ENCODE results near the gene BACE1. TPM values are rescaled to one million over a fixed set of nuclear protein-coding genes. Genes with fewer than 3 reads are reported as not detected.

Gene BACE1
- total and polyA plus RNA-seq, 2 of the 13 experiments (the other 11 are each of a cell fraction or from before 2014, with no cell fraction given): 7.5 to 17.9 TPM

DNA sequence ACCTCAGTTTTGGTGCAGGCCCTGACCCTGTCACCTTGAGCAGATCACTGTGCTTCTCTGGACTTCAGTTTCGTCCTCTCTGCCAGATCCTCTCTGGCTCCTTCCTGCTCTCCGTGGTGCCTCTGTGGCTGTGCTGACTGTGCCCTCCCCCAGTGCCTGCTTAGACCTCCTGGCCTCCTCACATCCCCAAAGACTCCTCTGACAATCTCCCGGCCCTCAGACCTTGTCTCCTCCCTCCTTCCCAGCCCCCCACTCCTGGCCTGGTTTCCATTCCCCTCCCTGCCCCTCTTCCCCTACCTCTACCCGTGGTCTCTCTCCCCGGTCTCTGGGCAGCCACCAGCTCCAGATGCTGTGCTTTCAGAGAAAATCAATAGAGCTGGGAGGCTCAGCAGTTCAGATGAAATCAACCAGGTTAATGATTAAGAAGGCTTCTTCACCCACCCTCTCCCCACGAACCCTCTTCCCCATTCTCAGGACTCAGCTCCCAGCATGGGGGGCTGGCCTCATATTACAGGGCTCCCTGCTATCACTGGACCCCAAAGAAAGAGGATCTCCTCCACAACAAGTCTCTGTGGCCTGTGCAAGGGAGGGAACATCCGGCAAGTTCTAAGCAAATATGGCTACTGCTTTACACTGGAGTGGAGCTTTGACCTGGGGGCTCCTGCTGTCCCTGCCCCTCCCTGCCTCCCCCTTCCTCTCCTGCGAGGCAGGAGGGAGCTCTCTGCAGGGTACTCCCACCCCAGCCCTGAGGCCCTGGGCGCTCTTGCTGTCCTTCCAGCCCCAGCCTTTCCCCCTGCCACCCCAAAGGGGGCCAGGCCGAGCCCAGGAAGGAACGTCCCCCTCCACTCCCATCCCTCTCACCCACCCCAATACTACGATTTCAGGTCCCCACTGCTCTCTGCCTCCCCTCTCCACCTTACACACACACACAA is 16.4 kb downstream of the BACE1 start (continued):
- TF ChIP-seq, protein P1, sequence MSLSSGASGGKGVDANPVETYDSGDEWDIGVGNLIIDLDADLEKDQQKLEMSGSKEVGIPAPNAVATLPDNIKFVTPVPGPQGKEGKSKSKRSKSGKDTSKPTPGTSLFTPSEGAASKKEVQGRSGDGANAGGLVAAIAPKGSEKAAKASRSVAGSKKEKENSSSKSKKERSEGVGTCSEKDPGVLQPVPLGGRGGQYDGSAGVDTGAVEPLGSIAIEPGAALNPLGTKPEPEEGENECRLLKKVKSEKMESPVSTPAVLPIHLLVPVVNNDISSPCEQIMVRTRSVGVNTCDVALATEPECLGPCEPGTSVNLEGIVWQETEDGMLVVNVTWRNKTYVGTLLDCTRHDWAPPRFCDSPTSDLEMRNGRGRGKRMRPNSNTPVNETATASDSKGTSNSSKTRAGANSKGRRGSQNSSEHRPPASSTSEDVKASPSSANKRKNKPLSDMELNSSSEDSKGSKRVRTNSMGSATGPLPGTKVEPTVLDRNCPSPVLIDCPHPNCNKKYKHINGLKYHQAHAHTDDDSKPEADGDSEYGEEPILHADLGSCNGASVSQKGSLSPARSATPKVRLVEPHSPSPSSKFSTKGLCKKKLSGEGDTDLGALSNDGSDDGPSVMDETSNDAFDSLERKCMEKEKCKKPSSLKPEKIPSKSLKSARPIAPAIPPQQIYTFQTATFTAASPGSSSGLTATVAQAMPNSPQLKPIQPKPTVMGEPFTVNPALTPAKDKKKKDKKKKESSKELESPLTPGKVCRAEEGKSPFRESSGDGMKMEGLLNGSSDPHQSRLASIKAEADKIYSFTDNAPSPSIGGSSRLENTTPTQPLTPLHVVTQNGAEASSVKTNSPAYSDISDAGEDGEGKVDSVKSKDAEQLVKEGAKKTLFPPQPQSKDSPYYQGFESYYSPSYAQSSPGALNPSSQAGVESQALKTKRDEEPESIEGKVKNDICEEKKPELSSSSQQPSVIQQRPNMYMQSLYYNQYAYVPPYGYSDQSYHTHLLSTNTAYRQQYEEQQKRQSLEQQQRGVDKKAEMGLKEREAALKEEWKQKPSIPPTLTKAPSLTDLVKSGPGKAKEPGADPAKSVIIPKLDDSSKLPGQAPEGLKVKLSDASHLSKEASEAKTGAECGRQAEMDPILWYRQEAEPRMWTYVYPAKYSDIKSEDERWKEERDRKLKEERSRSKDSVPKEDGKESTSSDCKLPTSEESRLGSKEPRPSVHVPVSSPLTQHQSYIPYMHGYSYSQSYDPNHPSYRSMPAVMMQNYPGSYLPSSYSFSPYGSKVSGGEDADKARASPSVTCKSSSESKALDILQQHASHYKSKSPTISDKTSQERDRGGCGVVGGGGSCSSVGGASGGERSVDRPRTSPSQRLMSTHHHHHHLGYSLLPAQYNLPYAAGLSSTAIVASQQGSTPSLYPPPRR (CRISPR knock-in tag; IDR thresholded peaks at IDR 0.05; ENCODE audit: borderline replicate concordance): peak; percentile 66; the same call in 1 of the 2 replicates
- no peak for TF ChIP-seq CBX2 (IDR thresholded peaks at IDR 0.05; ENCODE audit: low read depth, low read length)
- no peak for TF ChIP-seq CBX2 (CRISPR knock-in tag; IDR thresholded peaks at IDR 0.05; ENCODE audit: low read depth)
- TF ChIP-seq, protein P2, sequence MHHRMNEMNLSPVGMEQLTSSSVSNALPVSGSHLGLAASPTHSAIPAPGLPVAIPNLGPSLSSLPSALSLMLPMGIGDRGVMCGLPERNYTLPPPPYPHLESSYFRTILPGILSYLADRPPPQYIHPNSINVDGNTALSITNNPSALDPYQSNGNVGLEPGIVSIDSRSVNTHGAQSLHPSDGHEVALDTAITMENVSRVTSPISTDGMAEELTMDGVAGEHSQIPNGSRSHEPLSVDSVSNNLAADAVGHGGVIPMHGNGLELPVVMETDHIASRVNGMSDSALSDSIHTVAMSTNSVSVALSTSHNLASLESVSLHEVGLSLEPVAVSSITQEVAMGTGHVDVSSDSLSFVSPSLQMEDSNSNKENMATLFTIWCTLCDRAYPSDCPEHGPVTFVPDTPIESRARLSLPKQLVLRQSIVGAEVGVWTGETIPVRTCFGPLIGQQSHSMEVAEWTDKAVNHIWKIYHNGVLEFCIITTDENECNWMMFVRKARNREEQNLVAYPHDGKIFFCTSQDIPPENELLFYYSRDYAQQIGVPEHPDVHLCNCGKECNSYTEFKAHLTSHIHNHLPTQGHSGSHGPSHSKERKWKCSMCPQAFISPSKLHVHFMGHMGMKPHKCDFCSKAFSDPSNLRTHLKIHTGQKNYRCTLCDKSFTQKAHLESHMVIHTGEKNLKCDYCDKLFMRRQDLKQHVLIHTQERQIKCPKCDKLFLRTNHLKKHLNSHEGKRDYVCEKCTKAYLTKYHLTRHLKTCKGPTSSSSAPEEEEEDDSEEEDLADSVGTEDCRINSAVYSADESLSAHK (CRISPR knock-in tag; IDR thresholded peaks at IDR 0.05; ENCODE audit: borderline replicate concordance): no peak
- 0 out of 2 replicates have a peak, but pooled peaks have one; percentile 23 for TF ChIP-seq TCF7 (IDR thresholded peaks at IDR 0.05; ENCODE audit: low read depth)
- TF ChIP-seq MYC (CRISPR knock-in tag; IDR thresholded peaks at IDR 0.05; ENCODE audit: borderline replicate concordance): peak; percentile 45; the same call in 1 of the 2 replicates
- TF ChIP-seq SRF (IDR thresholded peaks at IDR 0.05; ENCODE audit: low read depth, low read length): no peak
- TF ChIP-seq BHLHE40 (IDR thresholded peaks at IDR 0.05; ENCODE audit: low read length): no peak
- peak; percentile 4; the same call in 1 of the 2 replicates for TF ChIP-seq GABPB1 (CRISPR knock-in tag; IDR thresholded peaks at IDR 0.05)
- TF ChIP-seq, protein P3, sequence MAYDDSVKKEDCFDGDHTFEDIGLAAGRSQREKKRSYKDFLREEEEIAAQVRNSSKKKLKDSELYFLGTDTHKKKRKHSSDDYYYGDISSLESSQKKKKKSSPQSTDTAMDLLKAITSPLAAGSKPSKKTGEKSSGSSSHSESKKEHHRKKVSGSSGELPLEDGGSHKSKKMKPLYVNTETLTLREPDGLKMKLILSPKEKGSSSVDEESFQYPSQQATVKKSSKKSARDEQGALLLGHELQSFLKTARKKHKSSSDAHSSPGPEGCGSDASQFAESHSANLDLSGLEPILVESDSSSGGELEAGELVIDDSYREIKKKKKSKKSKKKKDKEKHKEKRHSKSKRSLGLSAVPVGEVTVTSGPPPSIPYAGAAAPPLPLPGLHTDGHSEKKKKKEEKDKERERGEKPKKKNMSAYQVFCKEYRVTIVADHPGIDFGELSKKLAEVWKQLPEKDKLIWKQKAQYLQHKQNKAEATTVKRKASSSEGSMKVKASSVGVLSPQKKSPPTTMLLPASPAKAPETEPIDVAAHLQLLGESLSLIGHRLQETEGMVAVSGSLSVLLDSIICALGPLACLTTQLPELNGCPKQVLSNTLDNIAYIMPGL (CRISPR knock-in tag; IDR thresholded peaks at IDR 0.05; ENCODE audit: borderline replicate concordance in 1 of 2, low read depth in 1 of 2): peak; percentile 27 to 51; a peak in 2 of 4 replicates
- no peak for TF ChIP-seq FOXP1 (IDR thresholded peaks at IDR 0.05)
- TF ChIP-seq FOXP1 (CRISPR knock-in tag; IDR thresholded peaks at IDR 0.05): peak; percentile 6; the same call in 1 of the 2 replicates
- TF ChIP-seq CREB1 (IDR thresholded peaks at IDR 0.05): no peak
- no peak for TF ChIP-seq CREB1 (CRISPR knock-in tag; IDR thresholded peaks at IDR 0.05)
- TF ChIP-seq, protein P4, sequence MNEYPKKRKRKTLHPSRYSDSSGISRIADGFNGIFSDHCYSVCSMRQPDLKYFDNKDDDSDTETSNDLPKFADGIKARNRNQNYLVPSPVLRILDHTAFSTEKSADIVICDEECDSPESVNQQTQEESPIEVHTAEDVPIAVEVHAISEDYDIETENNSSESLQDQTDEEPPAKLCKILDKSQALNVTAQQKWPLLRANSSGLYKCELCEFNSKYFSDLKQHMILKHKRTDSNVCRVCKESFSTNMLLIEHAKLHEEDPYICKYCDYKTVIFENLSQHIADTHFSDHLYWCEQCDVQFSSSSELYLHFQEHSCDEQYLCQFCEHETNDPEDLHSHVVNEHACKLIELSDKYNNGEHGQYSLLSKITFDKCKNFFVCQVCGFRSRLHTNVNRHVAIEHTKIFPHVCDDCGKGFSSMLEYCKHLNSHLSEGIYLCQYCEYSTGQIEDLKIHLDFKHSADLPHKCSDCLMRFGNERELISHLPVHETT (CRISPR knock-in tag; conservative IDR thresholded peaks at IDR 0.05): no peak
- TF ChIP-seq JDP2 (CRISPR knock-in tag; IDR thresholded peaks at IDR 0.05; ENCODE audit: borderline replicate concordance): no peak
- no peak for TF ChIP-seq SMC3 (IDR thresholded peaks at IDR 0.05; ENCODE audit: low read length)
